ENCODE results near the gene SMO. TPM values are rescaled to one million over a fixed set of nuclear protein-coding genes. Genes with fewer than 3 reads are reported as not detected.

SMO gene
- total and polyA plus RNA-seq, 4 donors: 2.9 to 16.3 (median 10.7) TPM

GRCh38 chr7:129186749-129187260 is 1.6 kb upstream of the SMO start (continued):
- TF ChIP-seq RXRA (IDR thresholded peaks at IDR 0.05): no peak

GRCh38 chr7:129187681-129188371 is 607 bp upstream of the SMO start:
- Histone ChIP-seq H3K9me3 (ENCODE audit: control insufficient read depth in 4 of 4, low read length in 3 of 4) (no peaks in the 10 kb centered on the region), H3K27me3 (ENCODE audit: control insufficient read depth in 4 of 4, insufficient read depth in 4 of 4, low read length in 3 of 4) (no peaks in the 10 kb centered on the region), H3K9ac (ENCODE audit: low read depth in 1 of 2, low read length in 2 of 2) (no peak overlapping the region), H3K27ac (ENCODE audit: low read depth in 1 of 2, low read length in 2 of 2) (no peak overlapping the region), H3K4me1 (ENCODE audit: control insufficient read depth in 4 of 4, insufficient read depth in 4 of 4, low read length in 3 of 4) (peaks cover 1 to 38% (median 22%) of the 10 kb centered on the region in 4 donors), H3K4me3 (ENCODE audit: low read depth in 1 of 3, low read length in 3 of 3) (peak overlapping the region; percentile 37 to 92 (median 80)), H3K36me3 (ENCODE audit: control insufficient read depth in 4 of 4, insufficient read depth in 3 of 4, low read depth in 1 of 4, low read length in 3 of 4) (no peaks in the 10 kb centered on the region)
- TF ChIP-seq HNF4A (conservative IDR thresholded peaks at IDR 0.05): no peak
- TF ChIP-seq FOXA1 (IDR thresholded peaks at IDR 0.05): no peak
- TF ChIP-seq FOXA2 (IDR thresholded peaks at IDR 0.05): no peak
- no peak for TF ChIP-seq TAF1 (conservative IDR thresholded peaks at IDR 0.05)
- TF ChIP-seq CTCF (IDR thresholded peaks at IDR 0.05; ENCODE audit: low read depth, low read length, missing input control): no peak
- TF ChIP-seq HNF4G (IDR thresholded peaks at IDR 0.05): no peak
- TF ChIP-seq MAX (IDR thresholded peaks at IDR 0.05): no peak
- TF ChIP-seq ATF3 (IDR thresholded peaks at IDR 0.05): no peak
- no peak for TF ChIP-seq NR2F2 (IDR thresholded peaks at IDR 0.05)
- no peak for TF ChIP-seq GABPA (IDR thresholded peaks at IDR 0.05 in 1 of 2, conservative IDR thresholded peaks at IDR 0.05 in 1 of 2)
- no peak for TF ChIP-seq REST (IDR thresholded peaks at IDR 0.05)
- no peak for TF ChIP-seq JUND (IDR thresholded peaks at IDR 0.05)
- no peak for TF ChIP-seq ZBTB33 (IDR thresholded peaks at IDR 0.05)
- no peak for TF ChIP-seq RXRA (IDR thresholded peaks at IDR 0.05)
- no peak for TF ChIP-seq SP1 (IDR thresholded peaks at IDR 0.05)
- TF ChIP-seq EGR1 (IDR thresholded peaks at IDR 0.05; ENCODE audit: low read depth in 2 of 2): no peak
- TF ChIP-seq YY1 (IDR thresholded peaks at IDR 0.05): no peak
- no peak for TF ChIP-seq RAD21 (IDR thresholded peaks at IDR 0.05)
- DNase-seq (ENCODE audit: low spot score): no peak
- WGBS: 31% methylated on average over 14 of the region's 14 CpGs

Data from liver (tissue), 9 donors.